Right cardiac atrium (tissue), 5 donors: ENCODE data around the gene MMP24OS. TPM values are rescaled to one million over a fixed set of nuclear protein-coding genes. Genes with fewer than 3 reads are reported as not detected.
"Not testable (repeated sequence)": the region's sequence is repeated elsewhere in the genome, so short reads cannot be mapped to it uniquely, and the experiment has no call there.

Source experiments
- ATAC-seq, 2 donors: fragments of 200-7000 bp; cut with Tn5 transposase; one replicate each; pipeline versions ENCODE4 v1.8.0 to v1.9.1; 2020; ENCODE audit warnings: moderate library complexity in 2 of 2, mild to moderate bottlenecking in 1 of 2
- DNase-seq, 3 donors: peaks; one replicate each; pipeline ENCODE4 v3.0.0-alpha.2; 2020
- H3K27ac ChIP-seq: one replicate; pipeline ENCODE4 v1.5.1; 2013; ENCODE audit warnings: mild to moderate bottlenecking, low read length, control low read depth, moderate library complexity
- H3K27me3 ChIP-seq: one replicate; pipeline ENCODE4 v1.6.1; 2013; ENCODE audit not compliant: control insufficient read depth, insufficient read depth
- H3K4me1 ChIP-seq: one replicate; pipeline ENCODE4 v1.6.1; 2013; ENCODE audit warnings: low read length; ENCODE audit not compliant: control insufficient read depth, insufficient read depth
- H3K4me3 ChIP-seq: one replicate; pipeline ENCODE4 v1.5.1; 2013; ENCODE audit warnings: low read length, control low read depth
- H3K9me3 ChIP-seq: one replicate; pipeline ENCODE4 v1.6.1; 2013; ENCODE audit warnings: low read length; ENCODE audit not compliant: control insufficient read depth
- WGBS: extraction: QIAGEN DNeasy Blood & Tissue Kit; methylation state at CpG from one replicate; pipeline ENCODE4 v1.1.7; 2013; 5-methylcytosine and 5-hydroxymethylcytosine counted together
- intact Hi-C, 4 donors: fragments of 100-400 bp; cut with DNase I; formaldehyde crosslinking; loops; one replicate each; pipeline versions ENCODE4 v1.11.0 to v1.14.0; 2022 to 2023
- polyA plus RNA-seq: library from polyadenylated mRNA; stranded (reverse); fragments of 200-250 nt; gene quantifications from one replicate; pipeline ENCODE4 v1.2.3, GENCODE V29; 2013
- total RNA-seq, 4 donors: library from RNA; stranded (reverse); fragmentation: NEBNext Ultra II Directional; extraction: Animal tissue kit (Norgen Biotek cat#: 25700); gene quantifications; one replicate each; pipeline ENCODE4 v1.2.1, GENCODE V29; 2021
- donor health status: healthy with polysubstance abuse.
- donor health status: DM: no; HTN: yes; CAD: no.
- donor health status: DM: no; HTN: no; CAD: no.
- donor health status: DM: no; HTN: yes; CAD: no; lungs with severe emphysema.
- donor health status: DM: yes; HTN: yes; CAD: no.

Gene MMP24OS
- total and polyA plus RNA-seq, 5 donors = 45.1 to 65.0 (median 47.1) TPM

DNA sequence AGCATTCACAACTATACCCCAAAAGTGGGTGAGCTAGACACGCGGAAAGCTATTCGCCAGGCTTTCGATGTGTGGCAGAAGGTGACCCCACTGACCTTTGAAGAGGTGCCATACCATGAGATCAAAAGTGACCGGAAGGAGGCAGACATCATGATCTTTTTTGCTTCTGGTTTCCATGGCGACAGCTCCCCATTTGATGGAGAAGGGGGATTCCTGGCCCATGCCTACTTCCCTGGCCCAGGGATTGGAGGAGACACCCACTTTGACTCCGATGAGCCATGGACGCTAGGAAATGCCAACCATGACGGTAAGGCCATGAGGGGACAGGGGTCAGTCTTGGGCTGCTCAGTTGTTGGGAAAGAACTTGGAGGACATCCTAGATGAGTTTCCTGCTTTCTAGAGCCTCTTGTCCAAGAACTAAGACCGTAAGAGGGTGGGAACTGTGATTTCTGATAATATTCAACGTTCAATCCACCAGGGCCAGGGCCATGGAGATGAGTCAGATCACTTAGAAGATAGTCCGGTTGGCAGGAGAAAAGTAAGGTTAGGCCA, 23.4 kb downstream of the MMP24OS start:
- H3K27ac ChIP-seq = no peak overlapping the region
- WGBS = 91% methylated on average over 12 of the region's 12 CpGs
- H3K4me3 ChIP-seq = no peak overlapping the region
- DNase-seq (no peak), ATAC-seq (no peak)
- H3K4me1 ChIP-seq = no peaks in the 10 kb centered on the region
- intact Hi-C loops = no loop called here
- H3K27me3 ChIP-seq = no peaks in the 10 kb centered on the region
- no peaks in the 10 kb centered on the region for H3K9me3 ChIP-seq

- no peak overlapping the region for H3K4me3 ChIP-seq
- ATAC-seq = no peak
- H3K27ac ChIP-seq = no peak overlapping the region
- no peak for DNase-seq
- no peaks in the 10 kb centered on the region for H3K9me3 ChIP-seq
- no peaks in the 10 kb centered on the region for H3K4me1 ChIP-seq
- H3K27me3 ChIP-seq = no peaks in the 10 kb centered on the region
- 66% methylated on average over 3 of the region's 3 CpGs for WGBS
- intact Hi-C loops = no loop called here
These were observed 24.9 kb downstream of the MMP24OS start for GRCh38 chr20:35253010-35253409.

DNA sequence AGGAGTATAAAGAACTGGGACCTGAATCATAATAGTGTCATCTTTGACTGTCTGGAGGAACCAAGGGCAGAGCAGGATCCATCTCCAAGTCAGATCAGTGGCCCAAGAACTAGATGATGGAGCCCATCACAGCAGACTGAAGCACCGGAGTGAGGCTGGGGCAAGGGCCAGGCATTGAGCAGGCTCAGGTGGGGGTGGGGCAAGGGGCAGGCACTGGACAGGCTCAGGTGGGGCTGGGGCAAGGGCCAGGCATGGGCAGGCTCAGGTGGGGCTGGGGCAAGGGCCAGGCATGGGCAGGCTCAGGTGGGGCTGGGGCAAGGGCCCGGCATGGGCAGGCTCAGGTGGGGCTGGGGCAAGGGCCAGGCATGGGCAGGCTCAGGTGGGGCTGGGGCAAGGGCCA, 25.3 kb downstream of the MMP24OS start:
- WGBS = 100% methylated on average over 2 of the region's 2 CpGs
- DNase-seq, H3K4me1 ChIP-seq, H3K4me3 ChIP-seq, ATAC-seq, H3K27ac ChIP-seq, H3K27me3 ChIP-seq, H3K9me3 ChIP-seq, intact Hi-C loops: not testable (repeated sequence)

DNA sequence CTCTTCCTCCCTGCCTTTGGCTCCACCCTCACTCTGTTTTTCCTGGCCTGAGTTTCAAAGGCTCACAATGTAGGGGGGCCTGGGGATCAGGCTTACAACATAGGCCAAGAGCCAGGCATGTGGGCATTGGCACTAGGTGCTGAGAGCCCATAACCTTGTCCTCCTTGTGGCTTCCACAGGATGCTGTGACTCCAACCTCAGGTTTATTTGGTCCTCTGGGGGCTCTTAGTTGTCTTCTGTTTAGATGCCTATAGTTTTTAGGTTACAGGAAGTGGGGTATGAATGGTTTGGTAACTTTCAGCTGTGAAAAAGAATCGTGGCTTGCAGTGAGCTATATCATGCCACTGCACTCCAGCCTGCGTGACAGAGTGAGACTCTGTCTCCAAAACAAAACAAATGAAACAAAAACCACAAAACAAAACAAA, 25.9 kb downstream of the MMP24OS start:
- Histone ChIP-seq H3K4me1 (no peaks in the 10 kb centered on the region), H3K27me3 (no peaks in the 10 kb centered on the region), H3K27ac (no peak overlapping the region), H3K4me3 (no peak overlapping the region), H3K9me3 (no peaks in the 10 kb centered on the region)
- intact Hi-C loops = no loop called here
- no peak for DNase-seq
- 54% methylated on average over 2 of the region's 2 CpGs for WGBS
- ATAC-seq = no peak

DNA sequence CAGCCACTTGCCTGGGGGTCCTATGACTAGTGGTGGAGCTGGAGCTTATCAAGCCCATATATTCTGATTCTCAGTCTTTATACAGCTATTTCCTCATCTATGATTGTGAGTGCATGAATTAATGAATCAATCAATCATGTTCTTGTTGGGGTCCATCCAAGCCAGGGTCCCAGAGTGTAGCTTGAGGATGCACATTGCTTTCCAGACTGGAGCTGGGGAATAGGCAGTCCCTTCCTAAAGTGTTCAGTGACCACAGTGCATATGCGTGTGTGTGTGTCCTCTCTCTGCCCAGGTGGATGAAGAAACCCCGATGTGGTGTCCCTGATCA, 26.3 kb downstream of the MMP24OS start:
- ATAC-seq (no peak), DNase-seq (no peak)
- Histone ChIP-seq H3K27me3 (no peaks in the 10 kb centered on the region), H3K4me1 (no peaks in the 10 kb centered on the region), H3K9me3 (no peaks in the 10 kb centered on the region), H3K27ac (no peak overlapping the region), H3K4me3 (no peak overlapping the region)
- intact Hi-C loops = no loop called here
- WGBS = 92% methylated on average over 2 of the region's 2 CpGs

- WGBS = 79% methylated on average over 9 of the region's 9 CpGs
- H3K4me1 ChIP-seq = no peaks in the 10 kb centered on the region
- H3K27me3 ChIP-seq = no peaks in the 10 kb centered on the region
- H3K4me3 ChIP-seq = no peak overlapping the region
- no peaks in the 10 kb centered on the region for H3K9me3 ChIP-seq
- intact Hi-C loops = no loop called here
- no peak overlapping the region for H3K27ac ChIP-seq
- DNase-seq = no peak
- ATAC-seq = no peak
These were observed 29.1 kb downstream of the MMP24OS start for GRCh38 chr20:35248641-35249475.

GRCh38 chr20:35246723-35247122, 31.2 kb downstream of the MMP24OS start:
- Histone ChIP-seq H3K9me3 (no peaks in the 10 kb centered on the region), H3K4me3 (no peak overlapping the region), H3K4me1 (no peaks in the 10 kb centered on the region), H3K27me3 (no peaks in the 10 kb centered on the region), H3K27ac (no peak overlapping the region)
- no peak for ATAC-seq
- DNase-seq = no peak
- intact Hi-C loops = no loop called here
- 88% methylated on average over 12 of the region's 12 CpGs for WGBS

DNA sequence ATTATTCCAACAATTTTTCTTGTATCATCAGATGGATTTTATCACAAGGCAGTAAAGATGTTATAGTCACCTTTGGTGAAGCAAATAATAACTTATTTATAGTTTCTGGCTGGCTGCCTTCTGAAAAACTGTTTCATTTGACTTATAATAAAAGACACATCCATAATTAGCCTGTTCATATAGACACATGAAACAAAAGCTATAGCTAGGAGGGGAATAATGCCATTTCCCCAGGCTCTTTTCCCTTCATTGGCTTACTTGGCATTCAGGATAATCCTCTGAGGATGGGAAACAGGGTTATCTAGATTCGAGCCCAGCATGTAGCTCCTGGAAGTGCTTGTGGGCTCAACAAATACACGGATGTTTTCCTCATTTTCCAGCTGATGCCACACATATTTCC, 33.9 kb downstream of the MMP24OS start:
- intact Hi-C loops = no loop called here
- Histone ChIP-seq H3K27ac (no peak overlapping the region), H3K4me3 (no peak overlapping the region), H3K9me3 (no peaks in the 10 kb centered on the region), H3K27me3 (no peaks in the 10 kb centered on the region), H3K4me1 (no peaks in the 10 kb centered on the region)
- DNase-seq (no peak), ATAC-seq (no peak)
- WGBS = 52% methylated on average over 2 of the region's 2 CpGs

DNA sequence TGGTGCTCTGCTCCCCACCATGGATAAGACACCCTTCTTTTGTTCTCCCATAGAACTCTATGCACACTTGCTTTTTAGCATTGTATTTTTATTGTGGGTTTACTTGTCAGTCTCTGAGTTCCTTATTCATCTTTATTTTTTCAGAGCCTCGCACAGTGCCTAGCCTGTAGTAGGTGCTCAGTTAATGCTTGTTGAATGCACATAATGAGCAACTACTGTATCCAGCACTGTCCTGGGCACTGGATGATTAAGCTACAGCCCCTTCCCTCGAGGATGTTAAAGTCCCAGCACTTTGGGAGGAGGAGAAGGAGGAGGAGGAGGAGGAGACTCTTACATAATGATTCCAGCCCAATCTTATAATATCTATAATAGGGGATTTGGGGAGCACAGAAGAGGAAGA, 34.6 kb downstream of the MMP24OS start:
- Histone ChIP-seq H3K27me3 (no peaks in the 10 kb centered on the region), H3K9me3 (no peaks in the 10 kb centered on the region), H3K4me3 (no peak overlapping the region), H3K4me1 (no peaks in the 10 kb centered on the region), H3K27ac (no peak overlapping the region)
- ATAC-seq = no peak
- intact Hi-C loops = no loop called here
- DNase-seq = no peak
- 65% methylated on average over 2 of the region's 2 CpGs for WGBS

DNA sequence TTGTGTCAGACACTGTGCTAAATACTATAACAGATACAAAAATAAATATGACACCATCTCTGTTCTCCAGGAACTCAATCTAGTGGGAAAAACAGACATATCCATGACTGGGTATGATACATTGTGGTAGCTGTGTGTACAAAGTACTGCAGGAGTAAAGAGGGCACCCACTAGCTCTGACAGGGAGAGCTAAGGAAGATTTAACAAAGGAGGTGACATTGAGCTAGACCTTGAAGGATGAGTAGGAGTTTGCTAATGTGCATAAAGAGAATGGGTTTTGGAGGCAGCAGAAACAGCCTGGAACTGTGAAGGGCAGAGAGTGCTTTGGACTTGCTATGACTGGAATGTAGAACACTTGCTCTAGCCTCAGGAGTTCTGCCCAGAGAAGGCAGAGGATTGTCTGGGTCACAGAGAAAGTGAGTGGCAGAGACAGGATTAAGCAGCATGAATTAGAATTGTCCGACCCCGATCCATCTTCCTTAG, 37.1 kb downstream of the MMP24OS start:
- H3K4me1 ChIP-seq = no peaks in the 10 kb centered on the region
- no peak overlapping the region for H3K4me3 ChIP-seq
- H3K27ac ChIP-seq = no peak overlapping the region
- 88% methylated on average over 2 of the region's 2 CpGs for WGBS
- DNase-seq (no peak), ATAC-seq (no peak)
- no peaks in the 10 kb centered on the region for H3K9me3 ChIP-seq
- H3K27me3 ChIP-seq = no peaks in the 10 kb centered on the region
- intact Hi-C loops = no loop called here

DNA sequence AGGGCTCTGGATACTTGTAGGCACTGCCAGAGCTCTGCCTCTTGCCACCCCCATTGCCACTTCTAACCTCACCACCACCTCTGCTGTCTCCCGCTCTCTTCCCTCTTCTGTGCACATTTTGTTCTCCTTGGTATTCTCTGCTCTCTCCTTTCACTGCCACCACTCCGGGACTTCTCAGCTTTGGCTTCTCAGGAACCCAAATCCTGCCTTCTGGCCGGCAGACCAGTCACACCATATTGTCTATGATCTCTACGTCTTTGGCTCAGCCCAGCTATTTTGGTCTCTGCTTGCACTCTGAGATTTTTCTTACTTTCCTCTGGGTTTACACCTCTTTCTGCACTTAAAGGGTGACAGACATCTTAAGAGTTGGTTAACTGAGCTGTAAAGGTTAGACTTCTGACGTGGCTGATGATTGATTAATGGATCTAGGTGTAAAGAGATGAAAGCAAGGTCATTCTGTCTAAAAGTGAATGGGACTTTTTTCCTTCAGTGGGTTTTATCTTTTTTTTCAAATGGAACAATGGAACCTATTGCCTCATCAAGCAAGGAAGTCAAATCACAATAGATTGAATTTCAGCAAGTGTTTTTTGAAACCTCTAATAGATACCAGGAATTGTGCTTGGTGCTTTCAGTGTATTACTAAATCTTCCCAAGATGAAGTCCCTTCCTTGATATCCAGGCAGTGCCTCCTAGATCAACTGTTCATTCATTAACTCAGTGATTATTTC, 37.7 kb downstream of the MMP24OS start:
- Histone ChIP-seq H3K27ac (no peak overlapping the region), H3K4me1 (no peaks in the 10 kb centered on the region), H3K9me3 (no peaks in the 10 kb centered on the region), H3K4me3 (no peak overlapping the region), H3K27me3 (no peaks in the 10 kb centered on the region)
- ATAC-seq (peak in 1 of 2 donors; percentile 62), DNase-seq (no peak)
- 63% methylated on average over 5 of the region's 5 CpGs for WGBS
- intact Hi-C loops = no loop called here
